Measurements from ENCODE around the gene C4orf50. TPM values are rescaled to one million over a fixed set of nuclear protein-coding genes. Genes with fewer than 3 reads are reported as not detected.

Gene C4orf50
- total and polyA plus RNA-seq, 2 of the 4 experiments (the other 2 are of a cell fraction): not detected

- H3K23ac ChIP-seq (ENCODE audit: low read depth, low read length): no peak overlapping the region
- H3K4me1 ChIP-seq (ENCODE audit: control insufficient read depth, insufficient read depth, low read length): no peaks in the 10 kb centered on the region
- dilution Hi-C loops (cut with HindIII; ENCODE audit: low sequenced_read_pairs, unreplicated experiment) (no loop called here), intact Hi-C loops (cut with micrococcal nuclease) (no loop called here), in situ Hi-C loops (cut with MboI; ENCODE audit: low sequenced_read_pairs) (no loop called here)
- H4K20me1 ChIP-seq (ENCODE audit: insufficient read depth, low read length): no peaks in the 10 kb centered on the region
- no peak overlapping the region for H2BK120ac ChIP-seq (ENCODE audit: low read depth, low read length)
- no peaks in the 10 kb centered on the region for H3K9me3 ChIP-seq (ENCODE audit: control insufficient read depth, insufficient read depth, low read length)
- no peak overlapping the region for H2BK15ac ChIP-seq (ENCODE audit: low read depth, low read length)
- H3K4me3 ChIP-seq (ENCODE audit: insufficient read depth, low read depth, low read length): no peak overlapping the region
- no TSS peak for BruUV-seq (replicated peaks)
- no peak overlapping the region for H2BK5ac ChIP-seq (ENCODE audit: low read depth, low read length, poor library complexity, severe bottlenecking)
- H3K79me1 ChIP-seq (ENCODE audit: low read depth in 1 of 2, low read length in 2 of 2): no peaks in the 10 kb centered on the region
- ATAC-seq (ENCODE audit: low read depth): no peak
- H3K27ac ChIP-seq (ENCODE audit: insufficient read depth, low read length): no peak overlapping the region
- no peak overlapping the region for H3K14ac ChIP-seq (replicated peaks; ENCODE audit: low read depth, low read length)
- no peak overlapping the region for H4K8ac ChIP-seq (ENCODE audit: low read depth in 2 of 2, low read length in 2 of 2)
- no CpG with 5 or more reads among the region's 8 CpGs for WGBS, 2 experiments (ENCODE audit: extremely low coverage in 2 of 2, insufficient read length in 1 of 2)
- no peak overlapping the region for H3K56ac ChIP-seq (ENCODE audit: extremely low read depth, insufficient read depth, low read length)
- no peak for DNase-seq
- CTCF ChIA-PET: interaction anchor here (1.8 kb wide), 1 partner anchor 14 kb away, joined by 5 read pairs; no protein-coding TSS in a partner anchor
- no peak overlapping the region for H2AK5ac ChIP-seq (ENCODE audit: low read depth, low read length)
- POLR2A ChIA-PET (ENCODE audit: unreplicated experiment): no interaction called here
- no peak overlapping the region for H4K5ac ChIP-seq (ENCODE audit: low read depth, low read length)
- no peaks in the 10 kb centered on the region for H3K36me3 ChIP-seq (ENCODE audit: control insufficient read depth, insufficient read depth, low read length)
- H2AFZ ChIP-seq (replicated peaks; ENCODE audit: low read length, poor library complexity): no peak overlapping the region
- H3K9ac ChIP-seq (ENCODE audit: low read depth, low read length): no peak overlapping the region
- no peak overlapping the region for H2BK20ac ChIP-seq (ENCODE audit: low read depth, low read length)
- no peak overlapping the region for H3K4me2 ChIP-seq (ENCODE audit: low read depth, low read length)
- no peaks in the 10 kb centered on the region for H3K27me3 ChIP-seq (ENCODE audit: control insufficient read depth, insufficient read depth, low read length)
- TF ChIP-seq RAD21 (IDR thresholded peaks at IDR 0.05; ENCODE audit: low read length) (no peak), CTCF (conservative IDR thresholded peaks at IDR 0.05; ENCODE audit: low read depth, low read length) (no peak), RFX5 (IDR thresholded peaks at IDR 0.05; ENCODE audit: low read depth, low read length) (no peak)
- no peak overlapping the region for H3K18ac ChIP-seq (ENCODE audit: low read depth, low read length)
- no peak overlapping the region for H2AK9ac ChIP-seq (replicated peaks; ENCODE audit: low read depth, low read length, poor library complexity)
- no peak overlapping the region for H3K4ac ChIP-seq (ENCODE audit: low read depth, low read length)
- H4K91ac ChIP-seq (ENCODE audit: insufficient read depth, low read depth, low read length): no peak overlapping the region
- H3K9me1 ChIP-seq (ENCODE audit: insufficient read depth, low read length): no peaks in the 10 kb centered on the region
Observed at GRCh38 chr4:6011686-6012085, 6.5 kb downstream of the C4orf50 start.

All from IMR-90 (cell line).